Measurements from ENCODE around the gene CARD8.
A peak's percentile ranks its signal among the peaks of the same experiment; 100 is the strongest.
"Not testable (repeated sequence)": the region's sequence is repeated elsewhere in the genome, so short reads cannot be mapped to it uniquely, and the experiment has no call there.

CARD8 gene

DNA sequence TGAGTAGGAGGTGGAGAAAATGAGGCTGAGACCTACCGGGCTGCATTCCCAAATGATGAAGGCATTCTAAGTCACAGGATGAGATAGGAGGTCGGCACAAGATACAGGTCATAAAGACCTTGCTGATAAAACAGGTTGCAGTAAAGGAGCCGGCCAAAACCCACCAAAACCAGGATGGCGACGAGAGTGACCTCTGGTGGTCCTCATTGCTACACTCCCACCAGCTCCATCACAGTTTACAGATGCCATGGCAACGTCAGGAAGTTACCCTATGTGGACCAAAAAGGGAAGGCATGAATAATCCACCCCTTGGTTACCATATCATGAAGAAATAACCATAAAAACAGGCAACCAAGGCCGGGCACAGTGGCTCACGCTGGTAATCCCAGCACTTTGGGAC is 9.6 kb upstream of the CARD8 start:
- DNase-seq (ENCODE audit: low read depth in 3 of 3), result not testable (repeated sequence)

DNA sequence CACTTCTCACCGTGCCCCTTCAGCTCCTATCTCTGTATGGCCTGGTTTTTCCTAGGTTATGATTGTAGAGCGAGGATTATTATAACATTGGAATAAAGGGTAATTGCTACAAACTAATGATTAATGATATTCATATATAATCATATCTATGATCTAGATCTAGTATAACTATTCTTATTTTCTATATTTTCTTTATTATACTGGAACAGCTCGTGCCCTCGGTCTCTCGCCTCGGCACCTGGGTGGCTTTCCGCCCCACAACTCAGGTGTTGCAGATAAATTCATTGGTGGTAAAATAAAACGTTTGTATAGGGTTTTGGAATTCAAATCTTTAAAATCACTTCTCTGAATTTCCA is 4.6 kb upstream of the CARD8 start:
- DNase-seq (ENCODE audit: low read depth in 3 of 3), result not testable (repeated sequence)

DNA sequence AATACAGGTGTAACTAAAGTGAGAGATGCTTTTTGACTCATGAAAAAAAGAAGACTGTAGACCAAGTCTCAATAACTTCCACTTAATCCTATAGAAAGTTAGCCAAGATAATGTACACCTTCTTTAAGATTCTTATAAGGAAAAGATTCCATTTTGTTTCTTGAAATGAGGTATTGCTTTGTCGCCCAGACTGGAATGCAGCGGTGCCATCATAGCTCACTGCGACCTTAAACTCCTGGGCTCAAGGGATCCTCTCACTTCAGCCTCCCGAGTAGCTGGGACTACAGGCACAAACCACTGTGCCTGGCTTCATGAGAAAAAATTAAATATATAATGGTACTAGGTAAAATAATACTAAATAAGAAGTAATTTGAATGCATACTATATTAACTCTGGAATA is 3.3 kb upstream of the CARD8 start:
- DNase-seq (ENCODE audit: low read depth in 3 of 3), result not testable (repeated sequence)

DNA sequence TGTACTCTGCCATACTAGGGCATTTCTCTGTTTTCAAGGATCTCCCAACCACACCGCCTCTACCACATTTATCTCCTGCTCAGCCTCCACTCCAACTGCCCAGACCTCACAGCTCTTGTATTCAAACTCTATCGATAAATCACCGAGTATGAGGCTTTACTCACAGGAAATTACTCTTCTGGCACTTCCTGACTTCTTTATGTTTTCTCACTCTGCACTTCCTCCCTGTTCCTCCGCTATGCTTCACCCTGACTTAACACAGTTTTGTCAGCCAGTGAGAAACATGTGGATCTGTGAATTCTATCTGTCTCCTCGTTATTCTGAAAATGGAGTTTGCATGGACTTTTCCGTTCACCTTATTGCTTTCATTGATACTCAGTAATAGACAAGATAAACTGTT is 2.6 kb upstream of the CARD8 start:
- DNase-seq (ENCODE audit: low read depth in 3 of 3), result no peak

DNA sequence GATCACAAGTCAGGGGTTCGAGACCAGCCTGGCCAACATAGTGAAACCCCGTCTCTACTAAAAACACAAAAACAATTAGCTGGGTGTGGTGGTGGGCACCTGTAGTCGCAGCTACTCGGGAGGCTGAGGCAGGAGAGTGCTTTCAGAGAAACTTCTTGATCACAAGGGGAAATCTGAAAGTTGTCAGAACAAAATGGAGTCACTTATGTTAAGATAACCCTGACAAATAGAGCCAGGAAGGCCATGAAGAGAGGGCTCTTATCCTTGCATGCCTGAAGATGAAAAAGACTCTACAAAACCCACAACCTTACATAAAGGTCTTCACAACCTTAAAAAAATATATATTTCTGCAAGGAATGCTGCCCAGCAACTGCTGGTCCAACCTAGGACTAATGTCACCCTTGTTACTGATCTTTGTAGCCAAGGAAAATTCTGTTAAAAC is 1.2 kb downstream of the CARD8 start:
- no peak for DNase-seq (ENCODE audit: low read depth in 3 of 3)

DNA sequence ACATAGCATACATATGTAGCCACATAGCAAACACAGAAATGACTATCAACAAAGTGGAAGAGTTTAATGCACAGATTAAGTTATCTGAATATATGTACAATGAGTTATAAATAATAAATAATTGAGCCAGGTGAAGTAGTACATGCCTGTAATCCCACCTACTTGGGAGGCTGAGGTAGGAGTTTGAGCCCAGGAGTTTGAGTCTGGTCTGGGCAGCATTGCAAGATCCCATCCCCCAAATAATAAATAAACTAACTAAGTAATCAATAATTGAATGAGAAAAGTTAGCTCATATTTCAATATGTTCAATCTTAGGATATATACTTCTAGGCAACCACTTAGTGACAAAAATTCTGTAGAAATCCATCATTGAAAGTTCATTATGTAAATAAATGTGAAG is 1.7 kb downstream of the CARD8 start:
- no peak for DNase-seq (ENCODE audit: low read depth in 3 of 3)

DNA sequence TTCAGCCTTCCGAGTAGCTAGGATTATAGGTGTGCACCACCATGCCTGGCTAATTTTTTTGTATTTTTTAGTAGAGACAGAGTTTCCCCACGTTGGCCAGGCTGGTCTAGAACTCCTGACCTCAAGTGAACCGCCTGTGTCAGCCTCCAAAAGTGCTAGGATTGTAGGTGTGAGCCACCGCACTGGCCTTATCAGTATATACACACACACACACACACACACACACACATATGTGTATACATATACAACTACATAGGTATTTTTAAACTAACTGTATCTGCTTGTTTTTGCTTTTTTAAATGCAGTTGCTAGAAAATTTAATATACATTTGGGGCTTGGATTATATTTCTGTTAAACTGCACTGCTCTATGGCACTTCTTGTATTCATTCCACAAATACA is 3.1 kb downstream of the CARD8 start:
- no peak for DNase-seq (ENCODE audit: low read depth in 3 of 3)

DNA sequence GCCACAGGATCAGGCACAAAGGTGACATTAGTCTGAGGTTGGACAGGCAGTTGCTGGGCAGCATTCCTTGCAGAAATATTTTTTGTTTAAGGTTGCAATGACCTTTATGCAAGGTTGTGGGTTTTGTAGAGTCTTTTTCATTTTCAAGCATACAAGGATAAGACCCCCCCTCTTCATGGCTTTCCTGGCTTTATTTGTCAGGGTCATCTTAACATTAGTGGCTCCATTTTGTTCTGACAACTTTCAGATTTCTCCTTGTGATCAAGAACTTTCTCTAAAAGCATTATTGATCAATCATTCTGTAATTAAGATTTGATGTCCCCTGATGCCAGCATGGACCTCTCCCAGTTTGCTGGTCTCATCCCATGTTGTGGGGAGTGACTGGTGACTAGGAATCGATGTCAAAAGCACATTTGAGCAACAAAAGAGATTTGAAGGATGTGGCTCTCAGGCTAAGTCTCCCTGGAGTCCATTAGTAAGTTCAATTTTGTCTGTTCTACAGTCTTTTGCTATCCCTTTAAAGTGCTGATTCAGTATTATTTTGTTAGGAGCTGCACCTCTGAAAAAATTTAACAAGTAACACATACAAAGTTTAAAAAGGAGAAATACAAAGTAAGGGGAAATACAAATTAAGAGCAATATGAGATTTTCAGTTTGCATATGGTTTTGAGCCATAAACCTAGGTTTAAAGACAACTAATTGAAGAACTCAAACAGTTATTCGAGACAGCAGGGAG is 5.3 kb downstream of the CARD8 start:
- no peak for DNase-seq (ENCODE audit: low read depth in 3 of 3)

DNA sequence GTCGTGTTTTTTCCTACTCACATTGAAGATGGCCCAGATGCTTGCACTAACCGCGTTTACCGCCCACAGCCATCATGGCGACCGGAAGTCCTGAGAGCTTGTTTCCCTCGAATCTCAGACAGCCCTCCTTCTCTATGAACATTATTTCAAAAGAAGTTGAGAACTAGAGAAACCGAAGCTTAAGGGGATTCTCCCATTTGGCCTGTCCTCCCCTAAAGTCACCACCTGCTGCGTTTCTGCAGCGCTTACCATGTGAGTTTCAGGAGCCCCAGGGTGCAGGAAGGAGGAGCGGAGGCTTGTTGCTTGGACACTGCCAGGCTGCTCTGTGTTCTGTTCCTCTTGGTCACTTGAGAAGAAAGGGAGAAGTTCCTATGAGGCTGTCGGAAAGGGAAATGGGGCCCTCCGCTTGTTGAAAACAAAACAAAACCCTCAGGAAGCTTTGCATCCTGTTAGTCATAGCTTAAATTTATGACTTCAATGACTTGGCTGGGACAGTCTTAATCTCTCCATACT is 6.2 kb downstream of the CARD8 start:
- peak; percentile 31 to 53 (median 50) for DNase-seq (ENCODE audit: low read depth in 3 of 3)

DNA sequence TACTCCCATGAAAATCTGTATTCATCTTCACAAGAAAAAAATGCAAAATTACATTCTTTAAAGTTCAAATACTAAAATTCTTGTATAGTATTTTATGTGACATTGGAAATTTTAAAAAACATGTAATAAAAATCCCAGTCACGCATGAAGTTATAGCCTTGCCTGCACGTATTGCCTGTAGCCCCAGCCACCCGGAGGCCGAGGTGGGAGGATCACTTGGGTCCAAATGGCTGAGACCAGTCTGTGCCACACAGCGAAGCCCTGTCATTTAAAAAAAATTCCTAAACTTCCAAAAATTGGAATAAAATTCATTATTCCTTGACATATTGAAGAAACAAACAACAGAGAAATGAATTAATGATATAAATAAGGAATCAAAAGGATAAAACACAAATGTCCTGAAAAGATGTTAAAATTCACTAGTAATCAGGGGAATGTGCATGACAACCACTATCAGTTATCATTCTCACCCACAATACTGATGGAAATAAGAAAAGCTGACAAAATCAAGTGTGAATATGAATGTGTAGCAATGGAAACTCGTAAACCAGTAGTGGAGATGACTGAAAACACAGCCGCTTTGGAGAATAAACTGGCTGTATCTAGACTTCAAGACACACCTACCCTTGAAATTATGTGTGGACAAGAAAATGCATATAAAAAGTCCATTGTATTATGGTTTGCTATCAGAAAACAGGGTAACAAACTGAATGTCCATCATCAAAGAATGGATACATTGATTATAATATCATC is 7.5 kb downstream of the CARD8 start:
- DNase-seq (ENCODE audit: low read depth in 3 of 3), result no peak

DNA sequence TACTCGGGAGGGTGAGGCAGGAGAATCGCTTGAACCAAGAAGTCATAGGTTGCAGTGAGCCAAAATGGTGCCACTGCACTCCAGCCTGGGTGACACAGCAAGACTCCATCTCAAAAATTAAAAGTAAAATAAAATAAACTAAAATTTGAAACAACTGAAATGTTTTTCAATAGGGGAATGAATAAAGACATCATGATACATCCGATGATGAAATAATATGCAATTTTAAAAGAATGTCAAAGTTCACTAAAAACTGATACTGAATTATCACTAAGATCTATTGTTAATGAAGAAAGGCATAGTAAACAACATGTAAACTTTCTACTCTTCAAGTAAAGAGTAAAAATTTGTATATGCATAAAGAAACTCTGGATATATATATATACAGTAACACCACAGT is 8.5 kb downstream of the CARD8 start:
- no peak for DNase-seq (ENCODE audit: low read depth in 3 of 3)

DNA sequence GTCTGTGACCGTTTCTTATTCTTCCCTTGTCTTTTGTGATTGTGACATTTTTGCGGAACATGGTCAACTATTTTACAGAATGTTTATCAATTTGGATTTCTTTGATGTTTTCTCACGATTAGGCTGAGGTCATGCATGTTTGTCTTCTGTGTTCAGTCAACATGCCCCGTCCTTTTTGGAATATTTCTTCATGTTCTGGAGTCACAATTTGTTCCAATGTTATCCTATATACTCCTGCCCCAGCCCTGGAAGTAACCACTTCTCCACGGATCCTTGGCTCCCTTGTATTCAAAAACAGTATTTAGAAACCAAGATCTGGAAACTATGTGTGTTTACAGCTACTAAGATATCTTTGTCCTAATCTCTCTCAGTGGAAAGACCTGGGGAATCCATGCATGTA is 9.6 kb downstream of the CARD8 start:
- no peak for DNase-seq (ENCODE audit: low read depth in 3 of 3)

DNA sequence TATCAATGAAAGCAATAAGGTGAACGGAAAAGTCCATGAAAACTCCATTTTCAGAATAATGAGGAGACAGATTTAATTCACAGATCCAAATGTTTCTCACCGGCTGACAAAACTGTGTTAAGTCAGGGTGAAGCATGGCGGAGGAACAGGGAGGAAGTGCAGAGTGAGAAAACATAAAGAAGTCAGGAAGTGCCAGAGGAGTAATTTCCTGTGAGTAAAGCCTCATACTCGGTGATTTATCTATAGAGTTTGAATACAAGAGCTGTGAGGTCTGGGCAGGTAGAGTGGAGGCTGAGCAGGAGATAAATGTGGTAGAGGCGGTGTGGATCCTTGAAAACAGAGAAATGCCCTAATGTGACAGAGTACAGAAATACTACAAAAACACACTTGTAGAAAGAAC is 11.4 kb downstream of the CARD8 start:
- DNase-seq (ENCODE audit: low read depth in 3 of 3), result peak in 1 of 3 experiments; percentile 18

DNA sequence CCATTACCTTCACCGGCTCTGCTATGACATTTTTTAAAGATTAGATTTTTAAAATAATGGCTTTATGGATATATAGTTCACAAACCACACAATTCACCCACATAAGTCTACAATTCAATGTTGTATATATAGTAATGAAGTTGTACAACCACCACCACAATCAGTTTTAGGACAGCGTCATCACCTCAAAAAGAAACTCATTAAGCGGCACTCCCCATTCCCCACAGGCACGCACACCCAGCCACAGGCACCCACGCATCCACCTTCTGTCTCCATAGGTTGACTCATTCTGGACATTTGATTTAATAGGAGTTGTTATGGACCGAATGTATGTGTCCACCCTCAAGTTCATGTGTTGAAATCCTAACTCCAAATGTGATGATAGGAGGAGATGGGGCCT is 13.9 kb downstream of the CARD8 start:
- not testable (repeated sequence) for DNase-seq (ENCODE audit: low read depth in 3 of 3)

DNA sequence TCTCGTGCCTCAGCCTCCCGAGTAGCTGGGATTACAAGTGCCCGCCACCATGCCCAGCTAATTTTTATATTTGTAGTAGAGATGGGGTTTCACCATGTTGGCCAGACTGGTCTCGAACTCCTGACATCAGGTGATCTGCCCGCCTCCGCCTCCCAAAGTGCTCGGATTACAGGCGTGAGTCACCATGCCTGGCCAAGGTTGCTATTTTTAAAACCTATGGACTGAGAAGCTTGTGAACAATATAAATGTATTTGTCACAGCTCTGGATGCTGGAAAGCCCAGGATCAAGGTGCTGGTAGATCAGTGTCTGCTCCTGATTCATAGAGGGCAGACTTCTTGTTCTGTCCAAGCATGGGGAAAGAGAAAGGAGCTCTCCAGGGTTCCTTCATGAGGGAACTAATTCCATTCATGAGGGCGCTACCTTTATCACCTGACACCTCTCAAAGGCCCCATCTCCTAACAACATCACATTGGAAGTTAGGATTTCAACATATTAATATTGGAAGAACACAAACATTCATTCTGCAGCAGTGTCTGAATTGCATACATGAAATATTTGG is 16.1 kb downstream of the CARD8 start:
- no peak for DNase-seq (ENCODE audit: low read depth in 3 of 3)

DNA sequence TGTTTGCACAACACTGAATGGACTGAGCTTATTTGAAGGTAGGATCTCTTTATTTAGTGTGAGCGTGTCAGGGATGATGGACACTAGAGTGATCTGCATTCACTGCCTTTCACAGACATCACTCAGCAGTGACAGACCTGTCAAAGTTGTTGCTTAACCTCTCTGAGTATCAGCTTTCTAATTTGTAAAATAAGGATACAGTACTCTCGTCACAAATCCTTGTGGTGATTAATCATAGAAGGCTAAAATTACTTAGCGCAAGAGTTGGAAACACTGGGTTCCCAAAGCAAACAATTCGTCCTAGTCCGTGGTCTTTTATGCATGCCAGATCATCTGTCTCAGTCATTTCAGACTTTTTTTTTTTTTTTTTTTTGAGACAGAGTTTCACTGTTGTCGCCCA is 16.6 kb downstream of the CARD8 start:
- no peak for DNase-seq (ENCODE audit: low read depth in 3 of 3)

DNA sequence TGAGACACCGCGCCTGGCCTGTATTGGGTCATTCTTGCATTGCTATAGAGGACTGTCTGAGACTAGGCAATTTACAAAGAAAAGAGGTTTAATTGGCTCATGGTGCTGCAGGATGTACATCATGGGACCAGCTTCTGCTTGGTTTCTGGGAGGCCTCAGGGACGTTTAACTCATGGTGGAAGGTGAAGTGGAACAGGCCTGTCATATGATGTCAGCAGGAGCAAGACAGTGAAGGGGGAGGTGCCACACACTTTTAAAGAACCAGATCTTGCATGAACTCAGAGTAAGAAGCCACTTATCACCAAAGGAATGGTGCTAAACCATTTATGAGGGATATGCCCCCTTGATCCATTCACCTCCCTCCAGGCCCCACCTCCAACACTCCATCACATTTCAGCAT is 18.7 kb downstream of the CARD8 start:
- no peak for DNase-seq (ENCODE audit: low read depth in 3 of 3)

DNA sequence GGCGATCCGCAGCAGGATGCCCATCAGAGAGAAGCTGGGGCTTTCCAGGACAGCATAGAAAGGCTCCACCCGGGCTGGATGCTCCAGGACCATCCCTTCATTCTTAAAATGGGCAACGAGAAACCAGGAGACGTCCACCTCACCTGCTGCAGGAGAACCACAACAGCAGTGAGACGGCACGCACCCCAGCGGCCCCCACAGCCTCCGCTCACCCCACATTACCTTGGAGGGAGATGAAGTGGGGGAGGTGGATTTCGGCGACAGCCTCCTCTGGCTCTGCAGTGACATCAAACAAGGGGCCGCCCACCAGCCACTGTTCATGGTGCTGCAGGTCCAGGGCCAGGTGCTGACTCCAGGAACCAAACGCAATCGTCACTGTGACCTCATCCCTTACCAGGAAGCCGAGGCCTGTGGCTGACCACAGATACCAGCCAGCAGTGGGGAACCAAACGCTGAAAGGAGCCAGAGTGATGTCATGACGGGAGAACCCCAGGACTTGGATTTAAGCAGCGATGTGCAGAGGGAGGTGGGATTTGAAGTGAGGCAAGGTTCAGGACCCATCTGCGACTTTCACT is 25.1 kb downstream of the CARD8 start:
- DNase-seq (ENCODE audit: low read depth in 3 of 3), result no peak

DNA sequence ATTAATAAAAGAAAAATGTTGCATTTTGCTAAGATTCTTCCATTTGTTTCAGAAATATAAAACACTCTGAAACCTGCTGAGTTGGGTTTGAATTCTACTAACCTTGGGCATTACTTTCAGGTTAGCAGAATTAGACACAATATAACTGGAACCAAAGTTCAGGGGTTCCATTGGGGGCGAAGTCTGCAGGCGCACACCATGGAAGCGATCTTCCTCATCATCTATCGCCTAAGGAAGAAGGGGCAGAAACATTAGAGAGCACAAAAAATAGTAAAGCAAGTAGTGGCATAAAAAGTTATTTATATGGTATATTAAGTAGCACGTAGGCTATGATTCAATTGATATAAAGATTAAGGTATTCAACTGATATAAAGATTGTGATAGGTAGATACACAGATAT is 34.1 kb downstream of the CARD8 start:
- DNase-seq (ENCODE audit: low read depth in 3 of 3), result no peak

DNA sequence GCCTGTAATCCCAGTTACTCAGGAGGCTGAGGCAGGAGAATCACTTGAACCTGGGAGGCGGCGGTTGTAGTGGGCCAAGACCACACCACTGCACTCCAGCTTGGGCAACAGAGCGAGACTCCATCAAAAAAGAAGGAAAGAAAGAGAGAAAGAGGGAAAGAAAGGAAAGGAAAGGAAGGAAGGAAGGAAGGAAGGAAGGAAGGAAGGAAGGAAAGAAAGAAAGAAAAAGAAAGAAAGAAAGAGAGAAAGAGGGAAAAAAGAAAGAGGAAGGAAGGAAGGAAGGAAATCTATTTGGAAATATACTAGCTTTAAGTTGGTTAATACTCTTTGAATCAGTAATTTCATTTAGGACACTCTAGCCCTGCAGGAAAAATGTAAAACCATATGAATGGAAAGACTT is 34.9 kb downstream of the CARD8 start:
- DNase-seq (ENCODE audit: low read depth in 3 of 3), result not testable (repeated sequence)

DNA sequence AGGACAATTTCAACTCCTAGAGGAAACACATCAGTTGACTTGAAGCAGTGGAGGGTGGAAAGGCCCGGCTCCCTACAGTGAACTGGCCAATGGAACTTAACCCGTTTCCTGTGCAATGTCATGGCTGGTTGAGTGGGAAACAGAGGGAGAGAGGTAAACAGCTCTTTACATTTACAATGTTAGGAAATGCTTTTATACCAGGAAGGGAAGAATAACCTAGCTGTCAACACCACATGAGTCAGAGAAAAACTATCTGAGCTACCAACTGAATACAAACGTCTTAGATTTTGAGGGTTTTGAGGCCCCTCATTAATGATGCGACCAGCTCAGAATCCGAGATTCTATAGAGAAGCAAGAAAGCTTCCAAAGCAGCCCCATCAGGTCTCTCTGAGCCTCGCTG is 36.7 kb downstream of the CARD8 start:
- no peak for DNase-seq (ENCODE audit: low read depth in 3 of 3)

DNA sequence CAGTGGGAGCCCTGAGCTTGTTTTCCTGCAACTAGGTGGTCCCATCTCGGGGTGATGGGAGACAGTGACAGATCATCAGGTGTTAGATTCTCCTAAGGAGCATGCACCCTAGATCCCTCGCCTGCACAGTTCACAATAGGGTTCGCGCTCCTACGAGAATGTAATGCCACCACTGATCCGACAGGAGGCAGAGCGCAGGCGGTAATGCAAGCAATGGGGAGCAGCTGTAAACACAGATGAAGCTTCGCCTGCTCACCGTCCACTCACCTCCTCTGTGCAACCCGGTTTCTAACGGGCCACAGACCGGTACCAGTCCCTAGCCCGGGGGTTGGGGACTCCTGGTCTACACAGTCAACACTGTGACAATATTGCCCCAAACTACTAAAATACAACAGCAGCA is 38.8 kb downstream of the CARD8 start:
- no peak for DNase-seq (ENCODE audit: low read depth in 3 of 3)

DNA sequence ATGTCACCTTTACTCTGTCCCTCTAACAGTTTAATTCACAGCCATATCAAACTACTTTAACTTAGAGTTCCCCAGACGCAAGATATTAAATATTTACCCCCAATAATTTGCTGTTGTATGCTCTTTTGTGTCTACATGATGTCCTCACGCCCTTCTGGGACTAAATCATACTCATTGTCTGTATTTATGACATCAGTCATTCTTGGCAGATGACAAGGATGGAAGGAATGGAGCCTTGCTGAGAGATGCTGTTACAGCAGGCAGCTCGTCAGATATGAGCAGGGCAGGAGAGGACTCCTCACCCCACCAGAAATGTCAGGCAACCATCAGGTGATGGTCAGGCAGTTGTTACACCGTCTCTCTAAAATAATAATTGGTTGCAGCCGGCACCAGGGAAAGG is 41.8 kb downstream of the CARD8 start:
- no peak for DNase-seq (ENCODE audit: low read depth in 3 of 3)
